Endothelial cell of umbilical vein (primary cell): ENCODE results near the gene UBE3D. TPM values are rescaled to one million over a fixed set of nuclear protein-coding genes. Genes with fewer than 3 reads are reported as not detected.

Experiments used
- BruUV-seq: library from RNA; stranded (reverse); fragments of 400-500 nt; replicated peaks from 2 replicates; lab custom pipeline; 2021; lab: Mats Ljungman, UMichigan
- CTCF ChIA-PET: fragments of 300-600, 350-600 bp; sonication (Branson Sonifier 250); formaldehyde crosslinking; loops from one replicate; lab custom pipeline; 2021; ENCODE audit warnings: antibody characterized with exemption, inconsistent platforms; lab: Charles Lee
- POLR2A ChIA-PET: fragments of 300-600, 350-600 bp; sonication (Branson Sonifier 250); formaldehyde crosslinking; loops from one replicate; lab custom pipeline; 2021; ENCODE audit warnings: antibody characterized with exemption, inconsistent platforms; lab: Charles Lee
- DNase-seq: peaks from one replicate; pipeline ENCODE4 v3.0.0-alpha.2; 2011; ENCODE audit warnings: low read depth, low spot score
- FAIRE-seq: peaks from 2 replicates; lab custom pipeline; 2011; peaks lifted over from hg19 to GRCh38; lab: Jason Lieb, UNC
- H2AFZ ChIP-seq: 2 replicates; pipeline ENCODE4 v1.6.0; 2012; ENCODE audit warnings: low read depth, low read length, control low read depth, inconsistent platforms
- H3K27ac ChIP-seq: 2 replicates; pipeline ENCODE4 v1.5.1; 2011; ENCODE audit warnings: low read depth, mild to moderate bottlenecking, control low read depth, low read length, moderate library complexity; ENCODE audit not compliant: insufficient read depth
- H3K27me3 ChIP-seq, 2 experiments: 2 replicates each; pipeline versions ENCODE4 v1.6.0 to v1.6.1; 2011; ENCODE audit warnings: low read length in 2 of 2, mixed read lengths in 1 of 2; ENCODE audit not compliant: control insufficient read depth in 2 of 2, insufficient read depth in 2 of 2
- H3K36me3 ChIP-seq, 2 experiments: 2 replicates in 1 of 2; 3 replicates in 1 of 2; pipeline ENCODE4 v1.5.1; 2011; ENCODE audit warnings: low read length in 2 of 2, mild to moderate bottlenecking in 1 of 2, moderate library complexity in 1 of 2; ENCODE audit not compliant: control insufficient read depth in 2 of 2, insufficient read depth in 2 of 2; ENCODE audit errors: extremely low read depth in 1 of 2
- H3K4me1 ChIP-seq: 3 replicates; pipeline ENCODE4 v1.5.1; 2011; ENCODE audit warnings: mild to moderate bottlenecking, low read length; ENCODE audit not compliant: control insufficient read depth, insufficient read depth; ENCODE audit errors: extremely low read depth
- H3K4me2 ChIP-seq: 2 replicates; pipeline ENCODE4 v1.6.1; 2011; ENCODE audit warnings: low read length, control low read depth, mixed read lengths; ENCODE audit not compliant: insufficient read depth
- H3K4me3 ChIP-seq, 3 experiments: fragments of 200-600 bp in 1 of 3; sonication (generic), shearing (Covaris generic) in 1 of 3; replicated peaks in 1 of 3; 2 replicates each; pipeline ENCODE4 v1.5.1; 2011 to 2016; ENCODE audit warnings: control low read depth in 3 of 3, low read length in 3 of 3, mild to moderate bottlenecking in 2 of 3, inconsistent platforms in 1 of 3, low read depth in 1 of 3, moderate library complexity in 1 of 3; ENCODE audit not compliant: insufficient read depth in 1 of 3
- H3K79me2 ChIP-seq: 2 replicates; pipeline ENCODE4 v1.6.0; 2012; ENCODE audit warnings: low read length, inconsistent platforms; ENCODE audit not compliant: control insufficient read depth, insufficient read depth
- H3K9ac ChIP-seq: replicated peaks from 2 replicates; pipeline ENCODE3; 2011; ENCODE audit warnings: low read length, control low read depth; ENCODE audit not compliant: insufficient read depth; ENCODE audit errors: extremely low read depth
- H3K9me1 ChIP-seq: replicated peaks from 3 replicates; pipeline ENCODE4 v1.6.0; 2011; ENCODE audit warnings: mild to moderate bottlenecking, low read length; ENCODE audit not compliant: control insufficient read depth, insufficient read depth; ENCODE audit errors: extremely low read depth
- H3K9me3 ChIP-seq: replicated peaks from 2 replicates; pipeline ENCODE4 v1.5.1; 2012; ENCODE audit warnings: low read length, inconsistent platforms; ENCODE audit not compliant: control insufficient read depth, insufficient read depth
- H4K20me1 ChIP-seq: replicated peaks from 2 replicates; pipeline ENCODE3; 2011; ENCODE audit warnings: mild to moderate bottlenecking, low read length; ENCODE audit not compliant: control insufficient read depth, insufficient read depth; ENCODE audit errors: extremely low read depth
- CTCF ChIP-seq, 2 donors: IDR thresholded peaks; 1 replicate in 1 of 2; 2 replicates in 1 of 2; pipeline ENCODE4 v1.5.1; 2011; ENCODE audit warnings: low read length in 2 of 2, mild to moderate bottlenecking in 2 of 2, moderate library complexity in 2 of 2, control low read depth in 1 of 2, inconsistent platforms in 1 of 2, low read depth in 1 of 2; ENCODE audit not compliant: insufficient read depth in 1 of 2; ENCODE audit errors: extremely low read depth in 1 of 2
- EZH2 ChIP-seq: IDR thresholded peaks from 2 replicates; pipeline ENCODE4 v1.6.1; 2012; ENCODE audit warnings: borderline replicate concordance, low read depth, mild to moderate bottlenecking, moderate library complexity, low read length, inconsistent platforms; ENCODE audit not compliant: severe bottlenecking
- FOS ChIP-seq: IDR thresholded peaks from 2 replicates; pipeline ENCODE4 v1.6.1; 2011; ENCODE audit warnings: mild to moderate bottlenecking, low read length, moderate library complexity, borderline replicate concordance; ENCODE audit not compliant: insufficient read depth
- GATA2 ChIP-seq: IDR thresholded peaks from 2 replicates; pipeline ENCODE4 v1.7.0; 2011; ENCODE audit warnings: low read depth, mild to moderate bottlenecking, moderate library complexity, mixed read lengths, low read length; ENCODE audit not compliant: insufficient read length, insufficient read depth
- JUN ChIP-seq: IDR thresholded peaks from 2 replicates; pipeline ENCODE4 v1.6.1; 2011; ENCODE audit warnings: borderline replicate concordance, low read depth; ENCODE audit not compliant: insufficient read length, insufficient read depth
- MYC ChIP-seq: IDR thresholded peaks from one replicate; pipeline ENCODE4 v1.6.1; 2011; ENCODE audit warnings: mild to moderate bottlenecking, low read depth, low read length
- POLR2A ChIP-seq: IDR thresholded peaks from 2 replicates; pipeline ENCODE4 v1.6.1; 2012; ENCODE audit warnings: low read depth, mild to moderate bottlenecking, control low read depth, low read length
- POLR2AphosphoS5 ChIP-seq: IDR thresholded peaks from 2 replicates; pipeline ENCODE4 v1.6.1; 2012; ENCODE audit warnings: low read depth, mild to moderate bottlenecking, control low read depth, low read length, moderate library complexity; ENCODE audit not compliant: insufficient read depth
- dilution Hi-C: fragments of 300-500 bp; cut with MboI; formaldehyde crosslinking; loops from one replicate; pipeline ENCODE4 v1.15.0; 2019; ENCODE audit warnings: low sequenced_read_pairs; ENCODE audit not compliant: extremely low pct_ligation_motif_present
- intact Hi-C: fragments of 100-400 bp; cut with micrococcal nuclease; formaldehyde crosslinking; loops from one replicate; pipeline ENCODE4 v1.10.0; 2022
- polyA plus RNA-seq, 4 experiments: library from polyadenylated mRNA; depleted of rRNA in 3 of 4; stranded (reverse) in 3 of 4; unstranded in 1 of 4; fragments of >200 nt; gene quantifications; 2 replicates each; pipeline versions ENCODE4 v1.2.1 to v1.2.3, GENCODE V29; 2011 to 2012; ENCODE audit warnings: missing spikeins in 1 of 4
- total RNA-seq: library from RNA; stranded (reverse); gene quantifications from 2 replicates; pipeline ENCODE4 v1.2.3, GENCODE V29; 2021
- TF ChIP-seq, protein P1 (sequence below): IDR thresholded peaks from 2 replicates; pipeline ENCODE4 v1.6.1; 2011; ENCODE audit not compliant: insufficient read depth, insufficient read length

UBE3D gene
- total and polyA plus RNA-seq, 2 donors (not counting 3 experiments of a cell fraction or from before 2014, with no cell fraction given), result 1.9 to 6.2 TPM

- no peak overlapping the region for H3K4me3 ChIP-seq
- ChIA-PET POLR2A (no interaction called here), CTCF (interaction anchor here (1.4 to 1.6 kb wide), 2 partner anchors 10 to 16 kb away, joined by 3 to 5 read pairs; no protein-coding TSS in a partner anchor)
- H3K4me2 ChIP-seq, result no peak overlapping the region
- TF ChIP-seq POLR2AphosphoS5, result no peak
- peak; percentile 25 for TF ChIP-seq MYC
- TF ChIP-seq EZH2, result no peak
- peak; percentile 21 for TF ChIP-seq JUN
- no peak for TF ChIP-seq POLR2A
- TF ChIP-seq, protein P1, sequence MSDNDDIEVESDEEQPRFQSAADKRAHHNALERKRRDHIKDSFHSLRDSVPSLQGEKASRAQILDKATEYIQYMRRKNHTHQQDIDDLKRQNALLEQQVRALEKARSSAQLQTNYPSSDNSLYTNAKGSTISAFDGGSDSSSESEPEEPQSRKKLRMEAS, result peak; percentile 68
- peak; percentile 70 for TF ChIP-seq FOS
- TF ChIP-seq GATA2, result no peak
- TF ChIP-seq CTCF (IDR thresholded peaks at IDR 0.05; ENCODE audit: extremely low read depth in 1 of 2, insufficient read depth in 1 of 2, low read depth in 1 of 2, low read length in 2 of 2), result no peak
- H3K4me1 ChIP-seq, result peaks cover 34% of the 10 kb centered on the region
- no peaks in the 10 kb centered on the region for H3K27me3 ChIP-seq
- intact Hi-C loops (no loop called here), dilution Hi-C loops (no loop called here)
- H3K27ac ChIP-seq, result no peak overlapping the region
- BruUV-seq, result no TSS peak
- no peak overlapping the region for H3K9ac ChIP-seq
- H3K9me3 ChIP-seq, result no peaks in the 10 kb centered on the region
- no peaks in the 10 kb centered on the region for H3K9me1 ChIP-seq
- no peaks in the 10 kb centered on the region for H3K79me2 ChIP-seq
- no peak overlapping the region for H2AFZ ChIP-seq
- no peaks in the 10 kb centered on the region for H3K36me3 ChIP-seq
- H4K20me1 ChIP-seq, result no peaks in the 10 kb centered on the region
- FAIRE-seq (peak; percentile 79), DNase-seq (peak; percentile 91)
These were observed 186.8 kb downstream of the UBE3D start for GRCh38 chr6:82878812-82879211.
